ENCODE results near the gene DENND1A.

- no peak for TF ChIP-seq FOXK2 (IDR thresholded peaks at IDR 0.05)
- TF ChIP-seq SP1 (IDR thresholded peaks at IDR 0.05) = no peak
- no peak for TF ChIP-seq SUZ12 (IDR thresholded peaks at IDR 0.05)
- no peak for TF ChIP-seq ELF4 (IDR thresholded peaks at IDR 0.05)
These were observed 113.0 kb downstream of the DENND1A start for GRCh38 chr9:123816817-123817472.

Data from HEK293T (cell line).